HL-60 (cell line): ENCODE data around the gene HMX2.
A peak's percentile ranks its signal among the peaks of the same experiment; 100 is the strongest.

ENCODE experiments used
- DNase-seq, 2 experiments: peaks; one replicate each; pipeline ENCODE4 v3.0.0-alpha.2; 2010 to 2020; ENCODE audit warnings: low read depth in 1 of 2, low spot score in 1 of 2
- H3K27ac ChIP-seq: fragments of 250-450 bp; sonication (Bioruptor Pico); replicated peaks from 2 replicates; pipeline ENCODE4 v1.5.1; 2020; ENCODE audit warnings: mild to moderate bottlenecking, moderate library complexity
- H3K27me3 ChIP-seq: fragments of 250-450 bp; sonication (Bioruptor Pico); 2 replicates; pipeline ENCODE4 v1.5.1; 2021; ENCODE audit warnings: mild to moderate bottlenecking, moderate library complexity; ENCODE audit not compliant: insufficient read depth, poor library complexity, severe bottlenecking
- H3K4me3 ChIP-seq: replicated peaks from 2 replicates; pipeline ENCODE4 v1.5.1; 2011; ENCODE audit warnings: mild to moderate bottlenecking, control low read depth, low read length; ENCODE audit not compliant: insufficient read depth
- CTCF ChIP-seq: IDR thresholded peaks from one replicate; pipeline ENCODE4 v1.5.1; 2011; ENCODE audit warnings: low read length, control low read depth, inconsistent platforms; ENCODE audit not compliant: insufficient read depth
- GABPA ChIP-seq: IDR thresholded peaks from 2 replicates; pipeline ENCODE4 v1.6.1; 2012; ENCODE audit warnings: low read depth
- POLR2AphosphoS5 ChIP-seq: IDR thresholded peaks from 2 replicates; pipeline ENCODE4 v1.6.1; 2012; ENCODE audit warnings: low read depth
- REST ChIP-seq: IDR thresholded peaks from 2 replicates; pipeline ENCODE4 v1.6.1; 2012; ENCODE audit warnings: low read depth; ENCODE audit not compliant: insufficient replicate concordance
- SPI1 ChIP-seq: IDR thresholded peaks from 2 replicates; pipeline ENCODE4 v1.6.1; 2012; ENCODE audit warnings: low read depth, mild to moderate bottlenecking, borderline replicate concordance

The HMX2 gene

GRCh38 chr10:123129618-123130271 lies 18.2 kb upstream of the HMX2 start:
- H3K27ac ChIP-seq = no peak overlapping the region
- H3K4me3 ChIP-seq = no peak overlapping the region
- DNase-seq = no peak

DNA sequence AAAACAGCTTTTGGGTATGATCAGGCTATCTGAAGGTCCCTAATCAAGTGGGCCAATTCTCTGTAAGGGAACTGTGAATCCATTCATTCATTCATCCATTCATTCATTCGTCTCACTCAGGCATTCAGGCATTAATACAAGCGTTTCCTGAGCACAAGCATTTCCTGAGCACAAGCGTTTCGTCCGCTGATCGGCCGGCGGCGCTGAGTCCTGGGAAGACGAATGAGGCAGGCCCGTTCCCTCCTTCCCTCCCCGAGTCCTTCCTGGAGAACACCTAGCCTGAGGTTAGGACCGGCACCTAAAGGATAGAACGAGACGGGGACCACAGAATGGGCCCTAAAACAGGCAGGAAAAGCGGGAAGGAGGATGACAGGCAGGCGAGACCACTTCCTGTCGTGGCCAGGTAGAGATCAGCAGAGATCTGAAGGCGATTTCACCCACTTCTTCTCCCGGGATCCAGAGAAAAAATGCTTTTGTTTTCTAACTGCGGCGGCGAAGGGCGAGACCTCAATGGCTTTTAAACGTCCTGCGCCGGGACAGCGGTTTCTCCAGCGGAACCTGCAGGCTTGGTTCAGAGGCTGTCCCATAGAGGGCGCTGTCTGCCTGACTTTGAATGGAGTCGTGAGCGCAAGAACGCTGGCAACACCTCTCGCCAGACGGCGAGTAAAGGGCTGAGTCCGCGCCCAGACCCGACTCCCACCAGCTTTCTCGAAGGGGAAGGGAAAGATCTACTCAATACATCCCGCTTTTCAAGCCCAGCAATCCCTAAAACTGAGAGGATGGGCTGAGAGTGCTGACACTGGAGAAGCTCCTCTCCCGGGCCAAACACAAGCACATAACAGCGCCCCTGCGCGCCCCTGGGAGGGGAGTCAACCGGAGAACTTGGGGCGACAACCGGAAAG lies 15.1 kb upstream of the HMX2 start:
- Histone ChIP-seq H3K4me3 (peak overlapping the region; percentile 15; the same call in 1 of the 2 replicates), H3K27me3 (peaks cover 74% of the 10 kb centered on the region), H3K27ac (no peak overlapping the region)
- TF ChIP-seq SPI1 (no peak), CTCF (peak; percentile 91)
- peak; percentile 68 to 85 for DNase-seq

More at GRCh38 chr10:123129618-123130271, 18.2 kb upstream of the HMX2 start:
- peaks cover 46% of the 10 kb centered on the region for H3K27me3 ChIP-seq
- TF ChIP-seq REST = no peak
- TF ChIP-seq GABPA = no peak
- TF ChIP-seq CTCF = no peak
- TF ChIP-seq SPI1 = no peak
- TF ChIP-seq POLR2AphosphoS5 = no peak

DNA sequence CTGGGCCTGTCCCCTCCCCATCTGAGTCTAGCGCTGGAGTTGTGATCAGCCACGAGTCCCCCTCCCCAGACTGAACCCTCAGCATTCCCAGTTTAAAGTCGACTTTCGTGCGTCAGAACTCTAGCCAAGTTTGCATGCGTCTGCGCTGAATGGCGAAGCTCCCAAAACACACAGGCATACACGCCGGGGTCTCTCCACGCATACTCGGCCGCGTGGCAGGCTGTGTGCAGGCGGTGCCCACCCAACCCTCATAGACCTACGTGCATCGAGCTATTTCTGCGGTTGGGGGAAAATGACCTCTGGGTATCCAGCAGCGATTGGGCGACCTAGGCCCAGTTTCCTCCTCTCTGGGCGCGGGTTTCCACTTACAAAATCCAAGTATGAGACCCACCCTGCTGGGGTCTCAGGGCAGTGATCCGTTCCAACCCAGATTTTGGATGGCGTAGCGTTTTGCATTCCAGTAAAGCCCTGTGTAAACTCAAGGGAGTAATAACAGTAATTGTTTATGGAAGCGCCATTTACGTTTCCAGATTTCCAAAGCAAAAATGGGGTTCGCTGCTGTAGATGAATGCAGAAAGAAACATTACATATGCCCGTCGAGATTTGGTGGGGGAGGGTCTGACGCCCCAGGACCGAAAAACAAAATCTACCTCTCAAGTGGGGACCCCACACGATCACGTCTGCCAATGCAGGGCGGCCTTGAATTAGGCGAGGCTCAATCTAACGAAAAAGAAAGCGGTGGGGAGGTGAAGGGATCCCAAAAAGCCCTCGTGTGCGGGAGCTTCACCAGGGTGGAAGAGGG lies 14.2 kb upstream of the HMX2 start:
- DNase-seq = no peak
- Histone ChIP-seq H3K27ac (no peak overlapping the region), H3K4me3 (no peak overlapping the region), H3K27me3 (peaks cover 83% of the 10 kb centered on the region)
- TF ChIP-seq REST = no peak
- no peak for TF ChIP-seq CTCF
- no peak for TF ChIP-seq GABPA
- no peak for TF ChIP-seq POLR2AphosphoS5
- TF ChIP-seq SPI1 = no peak
